Upper lobe of left lung (tissue), 4 donors: Measurements from ENCODE around the gene CYP2A7.

Source experiments
- EP300 ChIP-seq, 4 donors: sonication (generic); formaldehyde crosslinking; IDR thresholded peaks; one replicate each; pipeline ENCODE4 v1.5.1; 2017; ENCODE audit warnings: antibody characterized with exemption in 4 of 4, control low read depth in 2 of 4
- TF ChIP-seq, protein P1 (sequence below), 6 experiments: fragments of 450-650 bp in 4 of 6; fragments of 200-600 bp in 2 of 6; sonication (generic) in 2 of 6; IDR thresholded peaks; one replicate each; pipeline ENCODE4 v1.5.1; 2016 to 2019; ENCODE audit warnings: antibody characterized with exemption in 6 of 6

DNA sequence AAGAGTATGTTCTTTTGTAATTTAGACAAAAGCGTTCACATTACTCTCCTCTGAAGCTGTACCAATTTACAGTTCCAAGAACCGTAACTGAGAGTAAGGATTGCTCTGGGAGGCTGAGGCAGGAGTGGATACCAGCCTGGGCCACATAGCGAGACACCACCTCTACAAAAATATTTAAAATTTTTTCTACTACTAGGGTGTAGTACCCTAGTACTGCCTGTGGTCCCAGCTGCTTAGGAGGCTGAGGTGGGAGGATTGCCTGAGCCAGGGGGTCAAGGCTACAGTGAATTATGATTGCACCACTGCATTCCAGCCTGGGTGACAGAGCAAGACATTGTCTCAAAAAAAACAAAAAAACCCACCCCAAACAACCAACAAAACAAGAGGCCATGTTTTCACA, 19.7 kb downstream of the CYP2A7 start:
- TF ChIP-seq, protein P1, sequence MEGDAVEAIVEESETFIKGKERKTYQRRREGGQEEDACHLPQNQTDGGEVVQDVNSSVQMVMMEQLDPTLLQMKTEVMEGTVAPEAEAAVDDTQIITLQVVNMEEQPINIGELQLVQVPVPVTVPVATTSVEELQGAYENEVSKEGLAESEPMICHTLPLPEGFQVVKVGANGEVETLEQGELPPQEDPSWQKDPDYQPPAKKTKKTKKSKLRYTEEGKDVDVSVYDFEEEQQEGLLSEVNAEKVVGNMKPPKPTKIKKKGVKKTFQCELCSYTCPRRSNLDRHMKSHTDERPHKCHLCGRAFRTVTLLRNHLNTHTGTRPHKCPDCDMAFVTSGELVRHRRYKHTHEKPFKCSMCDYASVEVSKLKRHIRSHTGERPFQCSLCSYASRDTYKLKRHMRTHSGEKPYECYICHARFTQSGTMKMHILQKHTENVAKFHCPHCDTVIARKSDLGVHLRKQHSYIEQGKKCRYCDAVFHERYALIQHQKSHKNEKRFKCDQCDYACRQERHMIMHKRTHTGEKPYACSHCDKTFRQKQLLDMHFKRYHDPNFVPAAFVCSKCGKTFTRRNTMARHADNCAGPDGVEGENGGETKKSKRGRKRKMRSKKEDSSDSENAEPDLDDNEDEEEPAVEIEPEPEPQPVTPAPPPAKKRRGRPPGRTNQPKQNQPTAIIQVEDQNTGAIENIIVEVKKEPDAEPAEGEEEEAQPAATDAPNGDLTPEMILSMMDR (IDR thresholded peaks at IDR 0.05): no peak
- TF ChIP-seq EP300 (IDR thresholded peaks at IDR 0.05): no peak
